GM12878 (cell line): Measurements from ENCODE around the gene KHDRBS2.

ENCODE experiments used
- BMI1 ChIP-seq: fragments of 450-650 bp; IDR thresholded peaks from 2 replicates; pipeline ENCODE4 v1.6.1; 2016; ENCODE audit warnings: mild to moderate bottlenecking, moderate library complexity, borderline replicate concordance
- CHD1 ChIP-seq: IDR thresholded peaks from 2 replicates; pipeline ENCODE4 v1.6.1; 2012; ENCODE audit warnings: low read depth, low read length, improper control_type of control experiment
- ETV6 ChIP-seq, 2 experiments: fragments of 450-650 bp in 1 of 2; IDR thresholded peaks in 1 of 2; conservative IDR thresholded peaks in 1 of 2; 2 replicates each; pipeline ENCODE4 v1.6.1; 2014; ENCODE audit warnings: antibody characterized with exemption in 1 of 2, borderline replicate concordance in 1 of 2, low read depth in 1 of 2, mild to moderate bottlenecking in 1 of 2, moderate library complexity in 1 of 2
- POLR2AphosphoS5 ChIP-seq: IDR thresholded peaks from 2 replicates; pipeline ENCODE4 v1.6.1; 2011; ENCODE audit warnings: mild to moderate bottlenecking, low read length, inconsistent platforms
- RAD21 ChIP-seq: IDR thresholded peaks from 2 replicates; pipeline ENCODE4 v1.6.1; 2011; ENCODE audit warnings: mild to moderate bottlenecking, low read depth, low read length, moderate library complexity; ENCODE audit not compliant: insufficient read depth

GRCh38 chr6:62296541-62296940 lies 10.5 kb upstream of the KHDRBS2 start:
- no peak for TF ChIP-seq BMI1
- no peak for TF ChIP-seq ETV6 (conservative IDR thresholded peaks at IDR 0.05 in 1 of 2, IDR thresholded peaks at IDR 0.05 in 1 of 2; ENCODE audit: borderline replicate concordance in 1 of 2, low read depth in 1 of 2)
- no peak for TF ChIP-seq POLR2AphosphoS5
- no peak for TF ChIP-seq RAD21
- no peak for TF ChIP-seq CHD1
